HL-60/S4 treated with phorbol 12-myristate 13-acetate at 8.2 ng/mL for 4 days and 3 days (cell line): Measurements from ENCODE around the gene PTMS.

Experiments used
- in situ Hi-C: fragments of 300-500 bp; cut with MboI; formaldehyde crosslinking; loops from 2 replicates; pipeline ENCODE4 v1.15.0; 2022; ENCODE audit warnings: low sequenced_read_pairs

PTMS gene

DNA sequence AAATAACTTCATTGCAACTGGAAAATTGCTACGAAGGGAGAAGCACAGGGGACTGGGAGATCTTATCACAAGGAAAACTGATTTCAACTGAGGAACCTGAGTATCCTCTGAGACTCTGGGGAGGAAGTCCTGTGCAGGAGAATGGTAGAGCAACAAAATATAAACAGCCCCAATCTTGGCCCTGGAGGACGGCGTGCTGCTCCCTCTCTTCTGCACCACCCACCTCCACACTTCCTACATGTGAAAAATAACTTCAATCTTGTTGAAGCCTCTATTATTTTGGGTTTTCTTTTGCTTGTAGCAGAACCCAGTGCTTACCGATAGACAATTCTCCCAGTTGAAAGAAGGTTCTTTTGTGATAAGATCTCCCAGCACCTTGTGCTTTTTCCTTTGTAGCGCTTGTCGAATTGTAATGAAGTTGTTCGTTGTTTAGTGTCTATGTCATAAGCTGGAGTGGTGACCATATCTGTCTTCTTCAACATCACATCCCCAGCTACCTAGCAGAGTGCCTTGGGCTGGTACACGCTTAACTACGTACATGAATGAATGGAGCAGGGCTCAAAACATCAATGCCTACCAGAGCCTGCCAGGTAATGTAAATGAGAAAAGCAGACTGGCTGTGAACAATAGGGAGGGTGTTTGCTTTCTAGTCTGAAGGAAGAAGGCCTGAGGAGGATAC is 20.4 kb downstream of the PTMS start:
- in situ Hi-C loops = no loop called here

GRCh38 chr12:6787309-6787708 is 21.1 kb downstream of the PTMS start:
- in situ Hi-C loops = no loop called here

- in situ Hi-C loops = no loop called here
Observed at GRCh38 chr12:6788972-6789924, 23.1 kb downstream of the PTMS start, which contains the start of gene CD4. Gene CD4, plus strand, starts transcription at chr12:6789528. Its CDS starts 10,611 bp downstream, at chr12:6800139.

GRCh38 chr12:6790496-6791150 is 24.5 kb downstream of the PTMS start:
- in situ Hi-C loops = no loop called here

DNA sequence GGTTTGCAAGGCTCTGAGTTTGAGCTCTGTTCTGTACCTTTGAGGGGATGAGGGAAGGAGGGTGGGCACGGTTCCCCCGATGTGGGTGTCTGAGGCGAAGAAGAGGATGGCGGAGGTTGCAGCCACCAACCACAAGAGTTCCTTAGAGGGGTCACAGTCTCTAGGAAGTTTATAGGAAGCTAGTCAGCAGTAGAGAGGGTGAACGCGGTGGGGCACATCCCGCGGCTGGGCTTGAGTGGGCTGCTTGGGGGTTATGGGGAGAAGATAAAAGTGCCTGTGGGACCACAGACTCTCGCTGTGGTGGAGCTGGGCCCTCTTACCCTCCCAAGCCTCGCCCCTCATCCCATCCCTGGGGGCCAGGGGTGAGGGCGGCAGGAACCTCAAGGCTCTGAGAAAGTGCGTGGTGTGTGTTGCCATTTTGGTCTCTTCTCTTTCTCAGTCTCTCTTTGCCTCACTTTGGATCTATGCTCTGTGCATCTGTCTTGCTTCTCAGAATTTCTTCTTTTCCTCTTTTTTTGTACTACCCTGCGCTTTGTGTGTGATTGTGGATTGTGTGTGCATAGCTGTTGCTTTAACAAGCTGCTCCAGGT is 25.9 kb downstream of the PTMS start:
- in situ Hi-C loops = no loop called here

GRCh38 chr12:6792522-6793201 is 26.5 kb downstream of the PTMS start:
- in situ Hi-C loops = no loop called here

GRCh38 chr12:6795088-6795487 is 28.9 kb downstream of the PTMS start:
- in situ Hi-C loops = no loop called here

GRCh38 chr12:6796576-6796975 is 30.4 kb downstream of the PTMS start:
- in situ Hi-C loops = no loop called here

DNA sequence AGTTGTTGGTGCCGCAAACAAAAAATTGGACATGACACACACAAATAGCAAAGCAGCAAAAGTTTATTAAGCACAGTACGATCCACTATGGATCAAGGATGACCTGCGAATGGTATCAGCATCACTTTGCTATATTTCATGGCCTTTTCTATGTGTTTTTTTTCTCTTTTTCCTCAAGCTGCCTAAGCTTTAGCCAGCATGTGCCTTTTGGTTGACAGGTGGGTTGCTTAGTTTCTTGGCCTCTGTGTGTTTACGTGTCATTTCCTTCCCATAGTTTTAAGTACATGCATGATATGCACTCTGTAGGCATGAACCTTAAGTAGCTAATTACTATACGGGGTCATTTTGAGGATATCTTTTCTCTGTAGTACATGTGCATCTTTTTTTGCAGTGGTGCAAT is 33.0 kb downstream of the PTMS start:
- in situ Hi-C loops = no loop called here

- in situ Hi-C loops = no loop called here
Observed at GRCh38 chr12:6807170-6807569, 41.0 kb downstream of the PTMS start.

GRCh38 chr12:6809056-6809455 is 42.9 kb downstream of the PTMS start:
- in situ Hi-C loops = no loop called here

GRCh38 chr12:6810758-6811157 is 44.6 kb downstream of the PTMS start:
- in situ Hi-C loops = no loop called here

- in situ Hi-C loops = no loop called here
Observed at GRCh38 chr12:6813363-6813762, 47.2 kb downstream of the PTMS start.

DNA sequence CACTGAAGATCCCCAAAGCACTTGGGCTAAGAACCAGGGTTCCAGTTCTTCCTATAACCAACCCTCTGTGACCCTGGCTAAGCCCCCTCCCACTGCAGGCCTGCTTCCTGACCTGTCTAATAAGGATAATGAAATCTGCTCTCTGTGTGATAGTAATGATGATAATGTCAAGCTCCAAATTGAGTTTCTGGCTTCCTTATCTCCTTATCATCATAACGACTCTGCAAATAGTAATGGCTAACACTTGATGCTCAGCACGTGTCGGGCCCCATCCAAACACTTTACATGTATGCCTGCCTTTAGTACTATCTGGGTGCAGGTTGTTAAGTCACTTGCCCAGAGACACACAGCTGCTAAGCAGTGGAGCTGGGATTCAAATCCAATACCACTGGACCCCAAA is 50.4 kb downstream of the PTMS start:
- in situ Hi-C loops = no loop called here

DNA sequence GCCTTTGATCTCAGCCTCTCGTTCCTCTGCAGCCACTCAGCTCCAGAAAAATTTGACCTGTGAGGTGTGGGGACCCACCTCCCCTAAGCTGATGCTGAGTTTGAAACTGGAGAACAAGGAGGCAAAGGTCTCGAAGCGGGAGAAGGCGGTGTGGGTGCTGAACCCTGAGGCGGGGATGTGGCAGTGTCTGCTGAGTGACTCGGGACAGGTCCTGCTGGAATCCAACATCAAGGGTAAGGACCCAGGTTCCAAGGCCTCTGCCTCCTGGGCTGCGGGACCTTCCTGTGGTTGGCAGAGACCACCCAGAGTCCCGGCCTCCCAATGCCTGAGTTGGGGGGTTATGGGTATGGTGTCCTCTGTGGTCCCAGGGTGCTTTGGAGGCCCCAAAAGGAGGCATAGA is 50.9 kb downstream of the PTMS start:
- in situ Hi-C loops = no loop called here

DNA sequence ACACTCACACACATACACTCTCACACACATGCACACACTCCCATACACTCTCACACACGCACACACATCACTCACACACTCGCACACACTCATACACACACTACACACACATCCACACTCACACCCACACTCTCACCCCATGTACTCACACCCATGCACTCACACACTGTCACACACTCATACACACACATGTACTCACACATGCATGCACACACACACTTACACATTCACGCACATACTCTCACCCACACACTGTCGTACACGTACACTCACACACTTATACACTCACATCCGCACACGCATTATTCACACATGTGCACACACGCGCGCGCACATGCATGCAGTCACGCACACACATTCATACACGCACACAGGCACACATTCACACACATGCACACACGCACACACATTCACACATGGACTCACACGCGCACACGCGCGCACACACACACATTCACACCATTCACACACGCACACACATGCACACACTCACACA is 51.5 kb downstream of the PTMS start:
- in situ Hi-C loops = no loop called here

GRCh38 chr12:6818222-6818621 is 52.1 kb downstream of the PTMS start:
- in situ Hi-C loops = no loop called here

DNA sequence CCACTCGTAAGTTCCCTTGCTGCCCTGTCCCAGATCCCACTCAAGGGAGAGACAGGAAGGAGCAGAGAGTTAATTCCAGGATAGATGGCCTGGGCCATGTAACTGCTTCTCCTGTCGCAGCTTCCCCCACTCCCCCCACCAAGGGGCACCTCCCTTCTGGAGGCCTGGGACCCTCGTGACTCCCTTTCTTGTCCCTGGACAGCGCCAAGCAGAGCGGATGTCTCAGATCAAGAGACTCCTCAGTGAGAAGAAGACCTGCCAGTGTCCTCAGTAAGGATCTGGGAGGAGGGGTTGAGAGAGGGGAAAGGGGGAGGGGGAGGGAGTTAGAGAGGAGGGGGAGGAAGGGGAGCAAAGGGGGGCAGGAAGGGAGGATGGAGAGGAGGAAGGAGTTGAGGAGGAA is 52.5 kb downstream of the PTMS start:
- in situ Hi-C loops = no loop called here

DNA sequence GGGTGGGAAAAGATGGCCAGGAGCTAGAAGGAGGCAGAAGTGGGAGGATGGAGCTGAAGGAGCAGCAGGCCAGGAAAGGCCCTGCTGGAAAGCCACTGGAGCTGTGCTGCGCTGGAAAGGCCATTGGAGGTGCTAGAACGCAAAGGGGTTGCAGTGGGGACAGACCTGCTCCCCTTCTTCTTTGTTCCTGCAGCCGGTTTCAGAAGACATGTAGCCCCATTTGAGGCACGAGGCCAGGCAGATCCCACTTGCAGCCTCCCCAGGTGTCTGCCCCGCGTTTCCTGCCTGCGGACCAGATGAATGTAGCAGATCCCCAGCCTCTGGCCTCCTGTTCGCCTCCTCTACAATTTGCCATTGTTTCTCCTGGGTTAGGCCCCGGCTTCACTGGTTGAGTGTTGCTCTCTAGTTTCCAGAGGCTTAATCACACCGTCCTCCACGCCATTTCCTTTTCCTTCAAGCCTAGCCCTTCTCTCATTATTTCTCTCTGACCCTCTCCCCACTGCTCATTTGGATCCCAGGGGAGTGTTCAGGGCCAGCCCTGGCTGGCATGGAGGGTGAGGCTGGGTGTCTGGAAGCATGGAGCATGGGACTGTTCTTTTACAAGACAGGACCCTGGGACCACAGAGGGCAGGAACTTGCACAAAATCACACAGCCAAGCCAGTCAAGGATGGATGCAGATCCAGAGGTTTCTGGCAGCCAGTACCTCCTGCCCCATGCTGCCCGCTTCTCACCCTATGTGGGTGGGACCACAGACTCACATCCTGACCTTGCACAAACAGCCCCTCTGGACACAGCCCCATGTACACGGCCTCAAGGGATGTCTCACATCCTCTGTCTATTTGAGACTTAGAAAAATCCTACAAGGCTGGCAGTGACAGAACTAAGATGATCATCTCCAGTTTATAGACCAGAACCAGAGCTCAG is 53.2 kb downstream of the PTMS start:
- in situ Hi-C loops = loop anchor here (10.0 kb wide), 1 partner anchor 65 kb away; the partner anchor contains the start of gene MLF2
